ENCODE results near the gene RHOF. TPM values are rescaled to one million over a fixed set of nuclear protein-coding genes. Genes with fewer than 3 reads are reported as not detected.

Gene RHOF
- total and polyA plus RNA-seq, 2 of the 13 experiments (the other 11 are each of a cell fraction or from before 2014, with no cell fraction given), result 14.6 to 32.2 TPM

GRCh38 chr12:121799842-121800693, 6.6 kb upstream of the RHOF start (continued):
- TF ChIP-seq ZNF234 (CRISPR knock-in tag; conservative IDR thresholded peaks at IDR 0.05) (no peak), ZNF75D (CRISPR knock-in tag; IDR thresholded peaks at IDR 0.05; ENCODE audit: borderline replicate concordance) (no peak), RFXANK (CRISPR knock-in tag; IDR thresholded peaks at IDR 0.05) (no peak), MEIS2 (CRISPR knock-in tag; IDR thresholded peaks at IDR 0.05) (peak; percentile 69), CC2D1A (CRISPR knock-in tag; IDR thresholded peaks at IDR 0.05) (no peak), KMT2B (CRISPR knock-in tag; IDR thresholded peaks at IDR 0.05) (no peak; the same call in none of the 2 replicates), YY1 (IDR thresholded peaks at IDR 0.05; ENCODE audit: insufficient read depth, insufficient replicate concordance, low read depth, low read length) (peak; percentile 43), TRIM24 (CRISPR knock-in tag; IDR thresholded peaks at IDR 0.05) (no peak), ZNF441 (CRISPR knock-in tag; IDR thresholded peaks at IDR 0.05; ENCODE audit: borderline replicate concordance) (no peak; the same call in 1 of the 2 replicates), TAF15 (IDR thresholded peaks at IDR 0.05; ENCODE audit: low read depth, low read length, poor library complexity, severe bottlenecking) (peak; percentile 51), RXRB (CRISPR knock-in tag; IDR thresholded peaks at IDR 0.05; ENCODE audit: borderline replicate concordance) (peak; percentile 65; the same call in 1 of the 2 replicates), SRSF4 (IDR thresholded peaks at IDR 0.05; ENCODE audit: low read depth, low read length, poor library complexity, severe bottlenecking) (no peak), RBFOX2 (IDR thresholded peaks at IDR 0.05; ENCODE audit: low read depth, low read length) (peak; percentile 95), ZNF383 (CRISPR knock-in tag; IDR thresholded peaks at IDR 0.05; ENCODE audit: borderline replicate concordance) (no peak), RFX1 (IDR thresholded peaks at IDR 0.05) (no peak), EEA1 (CRISPR knock-in tag; IDR thresholded peaks at IDR 0.05; ENCODE audit: borderline replicate concordance) (no peak), ZNF292 (CRISPR knock-in tag; IDR thresholded peaks at IDR 0.05; ENCODE audit: borderline replicate concordance, low read depth) (no peak), ZNF761 (CRISPR knock-in tag; conservative IDR thresholded peaks at IDR 0.05) (no peak; the same call in 1 of the 2 replicates), PCBP1 (IDR thresholded peaks at IDR 0.05; ENCODE audit: borderline replicate concordance, low read depth, low read length) (no peak), SIN3A (IDR thresholded peaks at IDR 0.05; ENCODE audit: borderline replicate concordance, low read depth, low read length) (no peak), ZNF709 (CRISPR knock-in tag; IDR thresholded peaks at IDR 0.05) (0 out of 2 replicates have a peak, but pooled peaks have one; percentile 52)
- TF ChIP-seq, protein P1, sequence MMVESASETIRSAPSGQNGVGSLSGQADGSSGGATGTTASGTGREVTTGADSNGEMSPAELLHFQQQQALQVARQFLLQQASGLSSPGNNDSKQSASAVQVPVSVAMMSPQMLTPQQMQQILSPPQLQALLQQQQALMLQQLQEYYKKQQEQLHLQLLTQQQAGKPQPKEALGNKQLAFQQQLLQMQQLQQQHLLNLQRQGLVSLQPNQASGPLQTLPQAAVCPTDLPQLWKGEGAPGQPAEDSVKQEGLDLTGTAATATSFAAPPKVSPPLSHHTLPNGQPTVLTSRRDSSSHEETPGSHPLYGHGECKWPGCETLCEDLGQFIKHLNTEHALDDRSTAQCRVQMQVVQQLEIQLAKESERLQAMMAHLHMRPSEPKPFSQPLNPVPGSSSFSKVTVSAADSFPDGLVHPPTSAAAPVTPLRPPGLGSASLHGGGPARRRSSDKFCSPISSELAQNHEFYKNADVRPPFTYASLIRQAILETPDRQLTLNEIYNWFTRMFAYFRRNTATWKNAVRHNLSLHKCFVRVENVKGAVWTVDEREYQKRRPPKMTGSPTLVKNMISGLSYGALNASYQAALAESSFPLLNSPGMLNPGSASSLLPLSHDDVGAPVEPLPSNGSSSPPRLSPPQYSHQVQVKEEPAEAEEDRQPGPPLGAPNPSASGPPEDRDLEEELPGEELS (CRISPR knock-in tag; IDR thresholded peaks at IDR 0.05), result peak; percentile 46; the same call in 1 of the 2 replicates
- TF ChIP-seq, protein P2, sequence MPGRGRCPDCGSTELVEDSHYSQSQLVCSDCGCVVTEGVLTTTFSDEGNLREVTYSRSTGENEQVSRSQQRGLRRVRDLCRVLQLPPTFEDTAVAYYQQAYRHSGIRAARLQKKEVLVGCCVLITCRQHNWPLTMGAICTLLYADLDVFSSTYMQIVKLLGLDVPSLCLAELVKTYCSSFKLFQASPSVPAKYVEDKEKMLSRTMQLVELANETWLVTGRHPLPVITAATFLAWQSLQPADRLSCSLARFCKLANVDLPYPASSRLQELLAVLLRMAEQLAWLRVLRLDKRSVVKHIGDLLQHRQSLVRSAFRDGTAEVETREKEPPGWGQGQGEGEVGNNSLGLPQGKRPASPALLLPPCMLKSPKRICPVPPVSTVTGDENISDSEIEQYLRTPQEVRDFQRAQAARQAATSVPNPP (CRISPR knock-in tag; IDR thresholded peaks at IDR 0.05), result no peak
- TF ChIP-seq, protein P3, sequence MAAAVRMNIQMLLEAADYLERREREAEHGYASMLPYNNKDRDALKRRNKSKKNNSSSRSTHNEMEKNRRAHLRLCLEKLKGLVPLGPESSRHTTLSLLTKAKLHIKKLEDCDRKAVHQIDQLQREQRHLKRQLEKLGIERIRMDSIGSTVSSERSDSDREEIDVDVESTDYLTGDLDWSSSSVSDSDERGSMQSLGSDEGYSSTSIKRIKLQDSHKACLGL (CRISPR knock-in tag; IDR thresholded peaks at IDR 0.05), result peak; percentile 8; the same call in 1 of the 2 replicates
- TF ChIP-seq, protein P4, sequence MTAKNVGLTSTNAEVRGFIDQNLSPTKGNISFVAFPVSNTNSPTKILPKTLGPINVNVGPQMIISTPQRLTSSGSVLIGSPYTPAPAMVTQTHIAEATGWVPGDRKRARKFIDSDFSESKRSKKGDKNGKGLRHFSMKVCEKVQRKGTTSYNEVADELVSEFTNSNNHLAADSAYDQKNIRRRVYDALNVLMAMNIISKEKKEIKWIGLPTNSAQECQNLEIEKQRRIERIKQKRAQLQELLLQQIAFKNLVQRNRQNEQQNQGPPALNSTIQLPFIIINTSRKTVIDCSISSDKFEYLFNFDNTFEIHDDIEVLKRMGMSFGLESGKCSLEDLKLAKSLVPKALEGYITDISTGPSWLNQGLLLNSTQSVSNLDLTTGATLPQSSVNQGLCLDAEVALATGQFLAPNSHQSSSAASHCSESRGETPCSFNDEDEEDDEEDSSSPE (CRISPR knock-in tag; IDR thresholded peaks at IDR 0.05), result 0 out of 2 replicates have a peak, but pooled peaks have one; percentile 17

Measured in HepG2 (cell line).